A549 (cell line): ENCODE results near the gene DHDDS.

Source experiments
- HDAC2 ChIP-seq: fragments of 200-600 bp; sonication (generic); IDR thresholded peaks from 2 replicates; pipeline ENCODE4 v1.6.1; 2016
- HOXA7 ChIP-seq: fragments of 250-450 bp; sonication (Bioruptor Pico); IDR thresholded peaks from 2 replicates; pipeline ENCODE4 v1.5.0; 2020; ENCODE audit warnings: mild to moderate bottlenecking, moderate library complexity
- HOXB13 ChIP-seq: fragments of 250-450 bp; sonication (Bioruptor Pico); IDR thresholded peaks from 2 replicates; pipeline ENCODE4 v1.5.0; 2020; ENCODE audit warnings: low read depth, mild to moderate bottlenecking, moderate library complexity

- no peak for TF ChIP-seq HDAC2
- no peak for TF ChIP-seq HOXA7 (CRISPR knock-in tag)
- TF ChIP-seq HOXB13 (CRISPR knock-in tag) = no peak
These were observed 18.8 kb downstream of the DHDDS start for GRCh38 chr1:26450908-26451307.
